HL-60 (cell line): Measurements from ENCODE around the gene TEAD2.

ENCODE experiments used
- DNase-seq, 2 experiments: peaks; one replicate each; pipeline ENCODE4 v3.0.0-alpha.2; 2010 to 2020; ENCODE audit warnings: low read depth in 1 of 2, low spot score in 1 of 2
- H3K27ac ChIP-seq: fragments of 250-450 bp; sonication (Bioruptor Pico); replicated peaks from 2 replicates; pipeline ENCODE4 v1.5.1; 2020; ENCODE audit warnings: mild to moderate bottlenecking, moderate library complexity
- H3K27me3 ChIP-seq: fragments of 250-450 bp; sonication (Bioruptor Pico); 2 replicates; pipeline ENCODE4 v1.5.1; 2021; ENCODE audit warnings: mild to moderate bottlenecking, moderate library complexity; ENCODE audit not compliant: insufficient read depth, poor library complexity, severe bottlenecking
- H3K4me3 ChIP-seq: replicated peaks from 2 replicates; pipeline ENCODE4 v1.5.1; 2011; ENCODE audit warnings: mild to moderate bottlenecking, control low read depth, low read length; ENCODE audit not compliant: insufficient read depth
- CTCF ChIP-seq: IDR thresholded peaks from one replicate; pipeline ENCODE4 v1.5.1; 2011; ENCODE audit warnings: low read length, control low read depth, inconsistent platforms; ENCODE audit not compliant: insufficient read depth
- GABPA ChIP-seq: IDR thresholded peaks from 2 replicates; pipeline ENCODE4 v1.6.1; 2012; ENCODE audit warnings: low read depth
- POLR2AphosphoS5 ChIP-seq: IDR thresholded peaks from 2 replicates; pipeline ENCODE4 v1.6.1; 2012; ENCODE audit warnings: low read depth
- REST ChIP-seq: IDR thresholded peaks from 2 replicates; pipeline ENCODE4 v1.6.1; 2012; ENCODE audit warnings: low read depth; ENCODE audit not compliant: insufficient replicate concordance
- SPI1 ChIP-seq: IDR thresholded peaks from 2 replicates; pipeline ENCODE4 v1.6.1; 2012; ENCODE audit warnings: low read depth, mild to moderate bottlenecking, borderline replicate concordance

Gene TEAD2

GRCh38 chr19:49382639-49383038 lies 20.4 kb upstream of the TEAD2 start:
- DNase-seq = no peak
- Histone ChIP-seq H3K4me3 (no peak overlapping the region), H3K27ac (no peak overlapping the region), H3K27me3 (no peaks in the 10 kb centered on the region)
- TF ChIP-seq CTCF (no peak), REST (no peak), SPI1 (no peak), POLR2AphosphoS5 (no peak), GABPA (no peak)

- TF ChIP-seq SPI1 = no peak
- TF ChIP-seq POLR2AphosphoS5 = no peak
- TF ChIP-seq REST = no peak
- no peak for TF ChIP-seq GABPA
- no peaks in the 10 kb centered on the region for H3K27me3 ChIP-seq
- no peak for DNase-seq
- H3K4me3 ChIP-seq = no peak overlapping the region
- H3K27ac ChIP-seq = no peak overlapping the region
Measured at GRCh38 chr19:49380391-49380790, 18.2 kb upstream of the TEAD2 start.

GRCh38 chr19:49378512-49378911 lies 16.3 kb upstream of the TEAD2 start:
- H3K4me3 ChIP-seq = no peak overlapping the region
- TF ChIP-seq REST = no peak
- no peak for TF ChIP-seq SPI1
- TF ChIP-seq POLR2AphosphoS5 = no peak
- TF ChIP-seq CTCF = no peak
- TF ChIP-seq GABPA = no peak
- no peak overlapping the region for H3K27ac ChIP-seq
- H3K27me3 ChIP-seq = no peaks in the 10 kb centered on the region
- DNase-seq = no peak
